ENCODE results near the gene FAM20C. TPM values are rescaled to one million over a fixed set of nuclear protein-coding genes. Genes with fewer than 3 reads are reported as not detected.

Gene FAM20C
- total RNA-seq, 1 donor from 2014 or later, result 32.9 TPM

DNA sequence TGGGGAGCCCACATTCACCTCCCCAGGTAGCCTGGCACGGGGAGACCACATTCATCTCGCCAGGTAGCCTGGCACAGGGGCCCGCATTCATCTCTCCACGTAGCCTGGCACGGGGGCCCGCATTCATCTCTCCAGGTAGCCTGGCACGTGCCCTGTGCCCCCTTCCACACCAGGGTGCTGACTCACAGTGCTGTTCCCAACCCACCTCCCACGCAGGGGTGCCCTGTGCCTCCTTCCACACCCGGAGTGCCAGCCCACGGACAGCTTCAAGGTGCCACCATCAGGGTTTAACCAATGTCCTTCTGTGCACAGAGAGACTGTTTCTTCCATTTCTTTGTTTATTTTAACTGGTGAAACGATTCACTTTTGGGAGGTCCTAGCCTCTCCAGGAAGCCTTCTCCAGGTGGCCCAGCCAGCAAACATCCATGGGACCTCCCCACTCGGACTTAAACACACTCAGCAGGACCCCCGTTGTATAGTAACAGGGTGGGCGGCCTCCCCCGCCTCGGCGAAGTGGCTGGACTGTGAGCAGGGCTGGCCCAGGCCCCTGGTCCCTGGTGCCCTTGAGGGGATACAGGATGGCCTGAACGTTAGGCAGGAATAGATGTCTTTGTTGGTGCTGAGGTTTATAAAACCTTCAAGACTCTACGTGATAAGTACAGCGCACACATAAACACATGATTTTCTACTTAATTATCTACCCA is 56.5 kb downstream of the FAM20C start:
- Mint-ChIP-seq H3K4me3 (ENCODE audit: low read depth) (no peak overlapping the region), H3K9me3 (ENCODE audit: low read depth) (no peaks in the 10 kb centered on the region), H3K36me3 (ENCODE audit: insufficient read depth) (peaks cover 15% of the 10 kb centered on the region), H3K27me3 (no peaks in the 10 kb centered on the region), H3K27ac (no peak overlapping the region), H3K4me1 (ENCODE audit: low read depth) (no peaks in the 10 kb centered on the region)
- TF ChIP-seq, protein P1, sequence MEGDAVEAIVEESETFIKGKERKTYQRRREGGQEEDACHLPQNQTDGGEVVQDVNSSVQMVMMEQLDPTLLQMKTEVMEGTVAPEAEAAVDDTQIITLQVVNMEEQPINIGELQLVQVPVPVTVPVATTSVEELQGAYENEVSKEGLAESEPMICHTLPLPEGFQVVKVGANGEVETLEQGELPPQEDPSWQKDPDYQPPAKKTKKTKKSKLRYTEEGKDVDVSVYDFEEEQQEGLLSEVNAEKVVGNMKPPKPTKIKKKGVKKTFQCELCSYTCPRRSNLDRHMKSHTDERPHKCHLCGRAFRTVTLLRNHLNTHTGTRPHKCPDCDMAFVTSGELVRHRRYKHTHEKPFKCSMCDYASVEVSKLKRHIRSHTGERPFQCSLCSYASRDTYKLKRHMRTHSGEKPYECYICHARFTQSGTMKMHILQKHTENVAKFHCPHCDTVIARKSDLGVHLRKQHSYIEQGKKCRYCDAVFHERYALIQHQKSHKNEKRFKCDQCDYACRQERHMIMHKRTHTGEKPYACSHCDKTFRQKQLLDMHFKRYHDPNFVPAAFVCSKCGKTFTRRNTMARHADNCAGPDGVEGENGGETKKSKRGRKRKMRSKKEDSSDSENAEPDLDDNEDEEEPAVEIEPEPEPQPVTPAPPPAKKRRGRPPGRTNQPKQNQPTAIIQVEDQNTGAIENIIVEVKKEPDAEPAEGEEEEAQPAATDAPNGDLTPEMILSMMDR (IDR thresholded peaks at IDR 0.05; ENCODE audit: unreplicated experiment), result no peak
- no peak for DNase-seq (ENCODE audit: low spot score, unreplicated experiment)

DNA sequence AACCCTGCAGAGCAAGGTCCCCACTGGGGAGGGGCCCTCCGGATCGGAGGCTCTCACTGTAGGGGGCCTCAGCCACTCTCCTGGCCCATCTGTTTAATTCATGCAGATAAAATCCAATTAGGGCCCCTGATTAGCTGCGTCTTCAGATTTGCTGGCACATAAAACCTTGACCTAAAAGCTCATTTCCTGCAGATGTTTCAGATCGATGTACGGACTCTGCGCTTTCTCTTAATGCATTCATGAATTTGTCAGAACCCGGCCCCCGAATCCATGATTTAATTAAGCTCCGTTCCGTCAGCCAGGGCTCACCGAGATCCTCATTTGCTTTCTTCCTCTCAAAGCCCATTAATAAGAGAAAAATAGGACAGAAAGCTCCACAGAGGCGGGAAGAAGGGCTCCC is 57.6 kb downstream of the FAM20C start:
- H3K27ac Mint-ChIP-seq, result no peak overlapping the region

DNA sequence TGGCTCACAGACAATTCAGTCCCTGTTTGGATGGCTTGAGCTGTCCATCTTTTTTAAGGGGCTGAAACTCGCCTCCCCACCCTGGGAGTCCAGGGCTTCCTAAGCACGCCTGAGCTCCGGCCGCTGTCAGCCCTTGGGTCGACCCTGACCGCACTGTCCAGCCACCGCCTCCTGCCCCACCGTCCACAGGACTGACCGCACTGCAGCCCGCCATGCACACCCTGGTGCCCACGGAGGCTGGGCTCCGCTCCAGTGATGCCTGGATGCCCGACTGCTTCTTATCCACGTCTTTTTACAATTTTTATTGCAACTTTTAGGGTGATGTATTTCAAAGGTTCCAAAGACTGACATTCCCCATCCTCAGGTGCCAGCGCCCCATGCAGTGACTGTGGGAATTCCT is 58.2 kb downstream of the FAM20C start:
- Mint-ChIP-seq H3K4me1 (ENCODE audit: low read depth) (no peaks in the 10 kb centered on the region), H3K27me3 (no peaks in the 10 kb centered on the region), H3K36me3 (ENCODE audit: insufficient read depth) (peaks cover 23% of the 10 kb centered on the region), H3K4me3 (ENCODE audit: low read depth) (no peak overlapping the region), H3K9me3 (ENCODE audit: low read depth) (no peaks in the 10 kb centered on the region), H3K27ac (no peak overlapping the region)
- TF ChIP-seq, protein P1 (IDR thresholded peaks at IDR 0.05; ENCODE audit: unreplicated experiment), result no peak
- no peak for DNase-seq (ENCODE audit: low spot score, unreplicated experiment)

More for the DNA sequence above, 57.6 kb downstream of the FAM20C start:
- H3K9me3 Mint-ChIP-seq (ENCODE audit: low read depth), result no peaks in the 10 kb centered on the region
- H3K27me3 Mint-ChIP-seq, result no peaks in the 10 kb centered on the region
- DNase-seq (ENCODE audit: low spot score, unreplicated experiment), result no peak
- TF ChIP-seq, protein P1 (IDR thresholded peaks at IDR 0.05; ENCODE audit: unreplicated experiment), result no peak
- peaks cover 17% of the 10 kb centered on the region for H3K36me3 Mint-ChIP-seq (ENCODE audit: insufficient read depth)
- no peaks in the 10 kb centered on the region for H3K4me1 Mint-ChIP-seq (ENCODE audit: low read depth)
- H3K4me3 Mint-ChIP-seq (ENCODE audit: low read depth), result no peak overlapping the region

DNA sequence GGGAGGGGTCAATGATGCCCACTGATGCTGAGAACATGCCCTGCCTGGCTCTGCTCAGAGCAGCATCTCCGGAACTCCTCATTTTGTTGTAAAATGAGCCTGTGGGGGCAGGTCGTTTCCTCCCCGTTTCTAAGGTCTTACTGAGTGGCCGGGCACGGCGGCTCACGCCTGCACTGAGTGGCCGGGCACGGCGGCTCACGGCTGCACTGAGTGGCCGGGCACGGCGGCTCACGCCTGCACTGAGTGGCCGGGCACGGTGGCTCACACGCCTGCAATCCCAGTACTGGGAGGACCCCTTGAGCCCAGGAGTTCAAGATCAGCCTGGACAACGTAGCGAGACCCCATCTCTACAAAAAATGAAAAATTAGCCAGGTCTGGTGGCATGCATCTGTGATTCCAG is 58.6 kb downstream of the FAM20C start:
- H3K4me1 Mint-ChIP-seq (ENCODE audit: low read depth), result no peaks in the 10 kb centered on the region
- no peak overlapping the region for H3K4me3 Mint-ChIP-seq (ENCODE audit: low read depth)
- no peak overlapping the region for H3K27ac Mint-ChIP-seq
- TF ChIP-seq, protein P1 (IDR thresholded peaks at IDR 0.05; ENCODE audit: unreplicated experiment), result no peak
- H3K27me3 Mint-ChIP-seq, result no peaks in the 10 kb centered on the region
- H3K9me3 Mint-ChIP-seq (ENCODE audit: low read depth), result no peaks in the 10 kb centered on the region
- H3K36me3 Mint-ChIP-seq (ENCODE audit: insufficient read depth), result peaks cover 24% of the 10 kb centered on the region
- no peak for DNase-seq (ENCODE audit: low spot score, unreplicated experiment)

DNA sequence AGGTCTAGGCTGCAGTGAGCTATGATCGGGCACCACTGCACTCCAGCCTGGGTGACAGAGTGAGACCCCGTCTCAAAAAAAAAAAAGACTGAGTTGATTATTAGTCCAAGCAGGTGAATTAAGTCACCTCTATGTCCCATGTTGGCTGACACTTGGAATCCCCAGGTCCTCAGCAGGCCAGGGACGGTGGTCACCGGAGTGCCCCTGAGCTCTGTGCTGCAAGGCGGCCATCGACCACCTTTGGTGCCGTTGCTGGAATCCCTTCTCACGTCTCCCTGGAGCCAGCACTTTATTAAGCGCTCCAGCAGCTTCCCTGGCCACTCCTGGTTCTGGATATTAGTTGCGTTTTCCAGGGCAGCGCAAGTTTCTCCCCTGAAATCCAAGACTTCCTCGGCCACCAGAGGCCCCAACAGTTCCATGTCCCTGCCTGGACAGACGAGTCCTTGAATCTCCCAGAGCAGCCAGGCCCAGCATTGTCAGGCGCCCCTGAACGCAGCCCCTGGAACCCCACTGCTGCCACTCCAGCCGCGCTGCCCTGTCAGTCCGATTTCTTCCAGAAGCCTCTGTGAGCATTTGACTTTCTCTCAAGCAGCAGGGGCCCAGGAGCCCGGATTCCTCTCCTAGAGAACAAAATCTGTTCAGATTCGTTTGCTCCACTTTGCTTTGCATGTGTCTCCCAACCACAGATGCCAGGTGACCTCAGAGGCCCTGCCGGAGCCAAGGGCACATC is 59.2 kb downstream of the FAM20C start:
- Mint-ChIP-seq H3K4me1 (ENCODE audit: low read depth) (no peaks in the 10 kb centered on the region), H3K4me3 (ENCODE audit: low read depth) (no peak overlapping the region)
- DNase-seq (ENCODE audit: low spot score, unreplicated experiment), result no peak

More for the DNA sequence above, 59.2 kb downstream of the FAM20C start:
- H3K9me3 Mint-ChIP-seq (ENCODE audit: low read depth), result no peaks in the 10 kb centered on the region
- no peak overlapping the region for H3K27ac Mint-ChIP-seq
- H3K27me3 Mint-ChIP-seq, result no peaks in the 10 kb centered on the region
- H3K36me3 Mint-ChIP-seq (ENCODE audit: insufficient read depth), result peaks cover 23% of the 10 kb centered on the region
- TF ChIP-seq, protein P1 (IDR thresholded peaks at IDR 0.05; ENCODE audit: unreplicated experiment), result no peak

Data from progenitor cell of endocrine pancreas (in vitro differentiated cells).